Activated CD8-positive, alpha-beta memory T cell treated with anti-CD3 and anti-CD28 coated beads, Interleukin-2, amount 50 U/mL, for 1 hour (primary cell): Measurements from ENCODE around the gene MAPK8IP2.
"Not testable (repeated sequence)": the region's sequence is repeated elsewhere in the genome, so short reads cannot be mapped to it uniquely, and the experiment has no call there.

ENCODE experiments used
- DNase-seq: peaks from one replicate; pipeline ENCODE4 v3.0.0-alpha.2; 2020; ENCODE audit errors: extremely low read depth

The MAPK8IP2 gene

GRCh38 chr22:50635591-50635990 lies 35.0 kb downstream of the MAPK8IP2 start:
- no peak for DNase-seq

DNA sequence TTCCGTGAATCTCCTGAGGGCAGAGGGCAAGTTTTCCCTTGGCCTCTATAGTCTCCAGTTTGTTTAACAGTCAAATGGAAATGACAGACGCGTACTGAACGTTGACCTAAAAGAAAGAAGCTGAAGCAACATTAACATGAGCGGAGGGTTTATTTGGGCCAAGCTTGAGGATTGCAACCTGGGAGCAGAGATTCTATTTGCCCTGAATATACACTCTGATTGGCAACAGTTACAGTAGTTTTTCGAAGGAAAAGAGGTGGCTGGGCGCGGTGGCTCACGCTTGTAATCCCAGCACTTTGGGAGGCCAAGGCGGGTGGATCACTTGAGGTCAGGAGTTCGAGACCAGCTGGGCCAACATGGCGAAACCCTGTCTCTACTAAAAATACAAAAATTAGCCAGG lies 39.7 kb downstream of the MAPK8IP2 start:
- not testable (repeated sequence) for DNase-seq

GRCh38 chr22:50640857-50641647 lies 40.5 kb downstream of the MAPK8IP2 start:
- no peak for DNase-seq

- DNase-seq, result no peak
Observed at GRCh38 chr22:50641696-50642607, 41.4 kb downstream of the MAPK8IP2 start.

GRCh38 chr22:50643021-50643820 lies 42.6 kb downstream of the MAPK8IP2 start:
- DNase-seq, result not testable (repeated sequence)

GRCh38 chr22:50643821-50644101 lies 43.2 kb downstream of the MAPK8IP2 start:
- DNase-seq, result not testable (repeated sequence)

DNA sequence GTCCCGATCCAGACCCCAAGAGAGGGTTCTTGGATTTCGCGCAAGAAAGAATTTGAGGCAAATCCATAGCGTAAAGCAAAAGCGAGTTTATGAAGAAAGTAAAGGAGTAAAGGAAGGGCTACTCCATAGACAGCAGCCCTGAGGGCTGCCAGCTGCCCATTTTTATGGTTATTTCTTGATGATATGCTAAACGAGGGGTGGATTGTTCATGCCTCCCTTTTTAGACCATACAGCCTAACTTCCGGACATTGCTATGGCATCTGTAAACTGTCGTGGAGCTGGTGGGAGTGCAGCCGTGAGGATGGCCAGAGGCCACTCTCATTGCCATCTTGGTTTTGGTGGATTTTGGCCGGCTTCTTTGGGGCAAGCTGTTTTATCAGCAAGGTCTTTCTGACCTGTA lies 52.7 kb downstream of the MAPK8IP2 start:
- DNase-seq, result no peak

DNA sequence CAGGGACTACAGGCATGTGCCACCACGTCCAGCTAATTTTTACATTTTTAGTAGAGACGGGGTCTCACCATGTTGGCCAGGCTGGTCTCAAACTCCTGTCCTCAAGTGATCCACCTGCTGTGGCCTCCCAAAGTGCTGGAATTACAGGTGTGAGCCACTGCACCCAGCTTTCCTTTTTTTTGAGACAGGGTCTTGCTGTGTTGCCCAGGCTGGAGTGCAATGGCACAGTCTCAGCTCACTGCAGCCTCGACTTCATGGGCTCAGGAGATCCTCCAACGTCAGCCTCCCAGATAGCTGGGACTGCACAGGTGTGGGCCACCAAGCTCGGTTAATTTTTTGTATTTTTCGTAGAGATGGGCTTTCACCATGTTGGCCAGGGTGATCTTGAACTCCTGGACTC lies 54.1 kb downstream of the MAPK8IP2 start:
- DNase-seq, result not testable (repeated sequence)

DNA sequence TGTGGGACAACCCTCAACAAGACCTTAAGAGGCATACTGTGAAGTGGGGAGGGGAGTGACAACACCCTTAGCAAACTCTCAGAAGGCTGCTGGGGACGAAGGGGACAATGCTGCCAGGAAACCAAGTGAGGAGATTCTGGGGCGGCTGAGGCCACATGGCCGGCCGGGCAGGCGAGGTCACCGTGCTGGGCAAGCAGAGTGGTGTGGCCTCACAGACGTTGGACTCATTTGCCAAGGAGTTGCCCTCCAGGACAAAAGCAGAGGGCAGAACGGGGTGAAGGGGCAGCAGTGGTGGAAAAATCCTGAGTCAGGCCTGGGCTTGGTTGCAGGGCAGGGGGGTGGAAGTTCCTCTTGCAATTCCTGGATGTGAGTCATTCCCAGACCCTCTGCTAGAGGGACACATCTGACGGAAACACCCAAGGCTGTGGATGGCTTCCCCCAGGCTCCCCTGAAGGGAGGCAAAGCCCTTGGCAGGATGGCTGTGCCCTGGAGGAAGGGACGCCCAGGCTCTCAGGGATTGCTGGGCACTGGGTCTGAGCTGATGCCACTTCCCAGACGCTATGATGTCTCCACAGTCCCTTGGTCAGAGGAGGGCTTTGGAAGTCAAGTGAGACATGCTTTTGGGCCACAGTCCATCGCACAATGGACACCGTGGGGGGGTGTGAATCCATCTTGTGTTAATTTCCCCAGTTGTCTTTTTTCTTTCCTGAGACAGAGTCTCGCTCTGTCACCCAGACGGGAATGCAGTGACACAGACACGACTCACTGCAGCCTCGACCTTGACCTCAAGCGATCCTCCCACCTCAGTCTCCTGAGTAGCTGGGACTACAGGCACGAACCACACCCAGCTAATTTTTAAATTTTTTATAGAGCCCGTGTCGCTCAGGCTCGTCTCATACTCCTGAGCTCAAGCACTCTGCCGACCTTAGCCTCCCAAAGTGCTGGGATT lies 55.8 kb downstream of the MAPK8IP2 start:
- DNase-seq, result no peak

GRCh38 chr22:50657925-50658324 lies 57.3 kb downstream of the MAPK8IP2 start:
- DNase-seq, result no peak

DNA sequence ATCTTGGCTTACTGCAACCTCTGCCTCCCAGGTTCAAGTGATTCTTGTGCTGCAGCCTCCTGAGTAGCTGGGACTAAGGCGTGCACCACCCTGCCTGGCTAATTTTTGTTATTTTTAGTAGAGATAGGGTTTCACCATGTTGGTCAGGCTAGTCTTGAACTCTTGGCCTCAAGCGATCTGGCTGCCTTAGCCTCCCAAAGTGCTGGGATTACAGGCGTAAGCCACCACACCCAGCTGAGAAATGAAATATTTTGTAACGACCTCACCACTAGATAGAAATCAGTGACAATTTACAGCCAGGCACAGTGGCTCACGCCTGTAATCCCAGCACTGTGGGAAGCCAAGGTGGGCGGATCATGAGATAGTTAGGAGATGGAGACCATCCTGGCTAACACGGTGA lies 59.1 kb downstream of the MAPK8IP2 start:
- not testable (repeated sequence) for DNase-seq

DNA sequence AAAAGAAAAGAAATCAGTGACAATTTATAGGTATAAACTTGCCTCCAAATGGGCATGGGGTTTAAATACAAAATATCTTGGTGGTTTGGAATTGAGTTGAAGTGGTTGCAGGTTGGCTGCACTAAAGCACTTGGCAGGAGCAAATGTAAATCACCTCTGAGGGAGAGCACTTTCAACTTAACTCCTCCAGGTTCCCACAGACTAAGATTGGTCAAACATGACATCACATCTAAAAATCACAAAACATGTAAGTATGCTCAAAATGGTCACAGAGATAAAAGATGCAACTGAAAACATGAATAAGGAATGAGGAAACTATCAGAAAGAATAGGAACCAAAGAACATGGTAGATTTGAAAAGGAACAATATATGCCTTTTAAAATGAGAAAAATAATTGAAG lies 59.7 kb downstream of the MAPK8IP2 start:
- no peak for DNase-seq
